Tibial nerve (tissue), 4 donors: ENCODE results near the gene FABP6. TPM values are rescaled to one million over a fixed set of nuclear protein-coding genes. Genes with fewer than 3 reads are reported as not detected.

Experiments
- DNase-seq, 2 donors: peaks; one replicate each; pipeline ENCODE4 v3.0.0-alpha.2; 2019; ENCODE audit warnings: low spot score in 2 of 2
- H3K27ac ChIP-seq, 4 donors: fragments of 200-600 bp; sonication (generic) in 3 of 4; one replicate each; pipeline ENCODE4 v1.5.1; 2017 to 2019; ENCODE audit warnings: mild to moderate bottlenecking in 1 of 4
- H3K27me3 ChIP-seq, 2 donors: fragments of 200-600 bp; sonication (generic) in 1 of 2; one replicate each; pipeline versions ENCODE4 v1.5.1 to v1.6.0; 2017 to 2019
- H3K36me3 ChIP-seq, 3 donors: fragments of 200-600 bp; sonication (generic); one replicate each; pipeline ENCODE4 v1.5.1; 2018 to 2019
- H3K4me1 ChIP-seq, 4 donors: fragments of 200-600 bp; sonication (generic) in 3 of 4; one replicate each; pipeline ENCODE4 v1.5.1; 2017 to 2019
- H3K4me3 ChIP-seq, 4 donors: fragments of 200-600 bp; sonication (generic) in 3 of 4; one replicate each; pipeline ENCODE4 v1.5.1; 2017 to 2019; ENCODE audit warnings: mild to moderate bottlenecking in 1 of 4, moderate library complexity in 1 of 4
- H3K9me3 ChIP-seq, 4 donors: fragments of 200-600 bp; sonication (generic) in 3 of 4; one replicate each; pipeline ENCODE4 v1.5.1; 2017 to 2019
- CTCF ChIP-seq, 5 experiments: fragments of 200-600 bp in 3 of 5; fragments of 450-650 bp in 2 of 5; sonication (generic) in 3 of 5; IDR thresholded peaks; one replicate each; pipeline ENCODE4 v1.5.1; 2016 to 2019; ENCODE audit warnings: antibody characterized with exemption in 5 of 5, mild to moderate bottlenecking in 3 of 5, moderate library complexity in 2 of 5
- EP300 ChIP-seq, 2 donors: sonication (generic); formaldehyde crosslinking; IDR thresholded peaks; one replicate each; pipeline ENCODE4 v1.6.1; 2017; ENCODE audit warnings: antibody characterized with exemption in 2 of 2, mild to moderate bottlenecking in 1 of 2
- POLR2A ChIP-seq, 2 donors: fragments of 450-650 bp; IDR thresholded peaks; one replicate each; pipeline ENCODE4 v1.6.1; 2017; ENCODE audit warnings: antibody characterized with exemption in 2 of 2, mild to moderate bottlenecking in 2 of 2, moderate library complexity in 2 of 2
- WGBS, 2 donors: methylation state at CpG; one replicate each; pipeline ENCODE4 v1.1.5; 2018; 5-methylcytosine and 5-hydroxymethylcytosine counted together
- total RNA-seq, 4 donors: library from RNA; depleted of rRNA; stranded (reverse); fragments of >200 nt; gene quantifications; one replicate each; pipeline ENCODE4 v1.1.0, GENCODE V29; 2016

Gene FABP6
- total RNA-seq, 4 donors from 2014 or later = not detected

GRCh38 chr5:160285316-160285715 lies 56.0 kb downstream of the FABP6 start:
- DNase-seq = no peak
- TF ChIP-seq POLR2A (IDR thresholded peaks at IDR 0.05) = no peak
- no peaks in the 10 kb centered on the region for H3K9me3 ChIP-seq
- H3K4me3 ChIP-seq = no peak overlapping the region
- peaks cover 0 to 15% (median 5%) of the 10 kb centered on the region in 4 donors for H3K4me1 ChIP-seq
- H3K27ac ChIP-seq = no peak overlapping the region
- 80 to 84% methylated on average over 2 of the region's 2 CpGs for WGBS, 2 donors
- H3K27me3 ChIP-seq = no peaks in the 10 kb centered on the region
- peaks cover 0 to 2% (median 0%) of the 10 kb centered on the region in 3 donors for H3K36me3 ChIP-seq

GRCh38 chr5:160286947-160287346 lies 57.6 kb downstream of the FABP6 start:
- no peak for DNase-seq
- no peak for TF ChIP-seq CTCF (IDR thresholded peaks at IDR 0.05)
- TF ChIP-seq EP300 (IDR thresholded peaks at IDR 0.05) = no peak
- TF ChIP-seq POLR2A (IDR thresholded peaks at IDR 0.05) = no peak
- Histone ChIP-seq H3K4me1 (peaks cover 0 to 15% (median 5%) of the 10 kb centered on the region in 4 donors), H3K9me3 (no peaks in the 10 kb centered on the region), H3K36me3 (no peaks in the 10 kb centered on the region), H3K4me3 (no peak overlapping the region), H3K27ac (no peak overlapping the region), H3K27me3 (no peaks in the 10 kb centered on the region)
- 76 to 85% methylated on average over 6 of the region's 6 CpGs for WGBS, 2 donors

- TF ChIP-seq POLR2A (IDR thresholded peaks at IDR 0.05) (no peak), CTCF (IDR thresholded peaks at IDR 0.05) (no peak), EP300 (IDR thresholded peaks at IDR 0.05) (no peak)
- Histone ChIP-seq H3K27ac (peak overlapping the region in 2 of 4 donors; percentile 14 to 50), H3K4me3 (no peak overlapping the region), H3K9me3 (no peaks in the 10 kb centered on the region), H3K36me3 (no peaks in the 10 kb centered on the region), H3K4me1 (peaks cover 0 to 15% (median 5%) of the 10 kb centered on the region in 4 donors), H3K27me3 (no peaks in the 10 kb centered on the region)
- 16 to 26% methylated on average over 8 of the region's 8 CpGs for WGBS, 2 donors
- DNase-seq = no peak
These were observed 58.2 kb downstream of the FABP6 start for GRCh38 chr5:160287378-160288051.

Other genes with a start within 250 kb of the FABP6 start
- gene TTC1, start 220.4 kb upstream of the FABP6 start, total RNA-seq = 10 to 100 TPM; 27.6 to 40.4 (median 36.9) TPM
- 10 to 100 TPM; 51.0 to 81.6 (median 58.2) TPM for gene PWWP2A, start 110.1 kb upstream of the FABP6 start, total RNA-seq
- gene CCNJL, start 83.1 kb downstream of the FABP6 start, total RNA-seq = 1 to 10 TPM in 1 of 4 donors, under 1 TPM in 2, not detected in 1; 0.44 to 1.5 (median 0.63) TPM
- gene C1QTNF2, start 141.1 kb downstream of the FABP6 start, total RNA-seq = 1 to 10 TPM; 1.5 to 5.7 (median 3.3) TPM
- 10 to 100 TPM in 1 of 4 donors, 1 to 10 TPM in 3; 5.7 to 12.5 (median 7.1) TPM for gene FAM200C, start 170.5 kb downstream of the FABP6 start, total RNA-seq
- gene SLU7, start 189.6 kb downstream of the FABP6 start, total RNA-seq = 10 to 100 TPM; 68.2 to 76.8 (median 71.1) TPM
- 10 to 100 TPM in 1 of 4 donors, 1 to 10 TPM in 3; 3.7 to 11.1 (median 6.8) TPM for gene PTTG1, start 192.3 kb downstream of the FABP6 start, total RNA-seq